Measurements from ENCODE around the gene PGAM2.

The PGAM2 gene

DNA sequence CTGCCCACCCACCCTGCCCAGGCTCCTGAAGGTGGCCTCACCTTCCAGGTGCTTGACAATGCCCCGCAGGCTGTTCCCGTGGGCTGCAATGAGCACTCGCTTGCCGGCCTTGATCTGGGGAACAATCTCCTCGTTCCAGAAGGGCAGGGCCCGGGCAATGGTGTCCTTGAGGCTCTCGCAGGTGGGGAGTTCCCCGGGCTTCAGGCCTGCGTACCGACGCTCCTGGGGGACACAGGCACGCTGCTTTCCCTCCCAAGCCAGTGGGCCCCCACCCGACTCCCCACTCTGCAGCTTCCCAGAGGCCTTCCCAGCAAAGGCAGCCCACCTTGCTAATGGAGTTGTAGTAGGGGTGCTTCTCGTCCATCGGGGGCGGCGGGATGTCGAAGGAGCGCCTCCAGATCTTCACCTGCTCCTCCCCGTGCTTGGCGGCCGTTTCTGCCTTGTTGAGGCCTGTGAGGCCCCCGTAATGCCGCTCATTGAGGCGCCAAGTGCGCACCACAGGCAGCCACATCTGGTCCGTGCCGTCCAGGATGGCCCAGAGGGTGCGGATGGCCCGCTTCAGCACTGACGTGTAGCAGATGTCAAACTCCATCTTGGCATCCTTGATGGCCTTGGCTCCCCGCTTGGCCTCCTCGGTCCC, 456 bp downstream of the PGAM2 start:
- no peak for DNase-seq

DNA sequence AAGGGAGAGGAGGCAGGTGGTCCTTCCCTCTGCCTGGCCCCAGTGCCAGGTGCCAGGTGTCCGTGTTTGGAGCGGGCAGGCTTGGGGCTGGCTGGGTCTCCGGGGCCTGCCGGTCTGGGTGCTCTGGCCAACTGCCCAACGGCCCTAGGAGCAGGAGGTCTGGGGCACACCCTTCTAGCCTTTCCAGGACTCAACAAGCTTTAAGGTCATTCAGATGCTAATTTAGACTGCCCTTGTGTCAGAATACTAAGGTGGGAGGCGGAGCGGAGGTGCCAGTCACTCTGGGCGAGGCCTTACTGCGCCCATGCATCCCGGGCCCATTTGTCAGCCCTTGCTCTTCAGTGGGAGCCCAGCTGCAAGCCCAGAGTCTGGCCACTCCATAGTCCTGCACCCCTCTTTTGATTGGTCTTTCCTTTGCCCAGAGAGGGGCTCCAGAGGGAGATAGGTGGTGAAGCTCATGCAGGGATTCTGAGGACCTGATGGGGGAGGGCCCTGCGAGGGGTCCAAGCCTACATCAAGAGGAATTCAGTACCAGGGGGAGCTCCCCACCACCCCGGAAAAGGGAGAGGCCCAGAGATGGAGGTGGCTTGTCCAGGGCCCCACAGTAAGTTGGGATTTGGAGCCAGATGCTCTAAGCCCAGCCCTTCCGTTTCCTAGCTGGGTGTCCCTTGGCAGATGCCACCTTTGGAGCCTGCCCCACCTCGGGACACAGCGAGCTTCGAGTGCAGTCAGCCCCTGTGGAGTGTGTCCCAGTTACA, 1.3 kb downstream of the PGAM2 start:
- DNase-seq: no peak

DNA sequence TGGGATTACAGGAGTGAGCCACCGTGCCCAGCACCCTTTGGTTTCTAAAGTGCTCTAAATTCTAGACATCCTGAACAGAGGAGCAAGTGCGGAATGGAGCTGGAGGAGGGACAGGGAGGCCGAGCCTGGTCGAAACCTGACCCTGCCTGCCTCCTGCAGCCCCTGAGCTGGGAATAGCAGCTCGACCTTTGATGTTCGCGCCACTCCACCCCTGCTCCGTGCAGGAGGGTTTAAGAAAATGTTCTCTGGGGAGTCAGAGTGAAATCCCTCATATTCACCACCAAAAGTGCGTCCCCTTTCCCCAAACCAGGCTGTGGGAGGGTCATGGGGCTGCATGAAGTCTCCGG, 1.8 kb downstream of the PGAM2 start:
- DNase-seq: no peak

DNA sequence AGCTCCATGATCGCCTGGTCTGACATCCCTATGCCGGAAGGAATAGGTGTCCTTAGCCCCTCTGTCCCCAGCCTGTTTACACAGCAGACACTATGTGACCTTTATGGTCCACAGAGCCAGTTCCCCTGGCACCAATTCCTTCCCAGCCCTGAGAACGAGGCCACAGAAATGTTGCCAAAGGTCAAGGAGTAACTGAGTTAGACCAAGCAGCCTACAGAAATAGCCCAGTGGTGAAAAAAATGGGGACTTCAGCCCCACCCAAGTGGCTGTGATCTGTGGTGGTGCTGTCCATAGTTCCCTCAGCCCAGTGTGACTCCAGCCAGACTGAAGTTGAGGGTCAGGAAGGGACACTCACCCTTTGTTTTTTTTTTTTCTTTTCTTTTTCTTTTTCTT, 2.5 kb downstream of the PGAM2 start:
- no peak for DNase-seq

DNA sequence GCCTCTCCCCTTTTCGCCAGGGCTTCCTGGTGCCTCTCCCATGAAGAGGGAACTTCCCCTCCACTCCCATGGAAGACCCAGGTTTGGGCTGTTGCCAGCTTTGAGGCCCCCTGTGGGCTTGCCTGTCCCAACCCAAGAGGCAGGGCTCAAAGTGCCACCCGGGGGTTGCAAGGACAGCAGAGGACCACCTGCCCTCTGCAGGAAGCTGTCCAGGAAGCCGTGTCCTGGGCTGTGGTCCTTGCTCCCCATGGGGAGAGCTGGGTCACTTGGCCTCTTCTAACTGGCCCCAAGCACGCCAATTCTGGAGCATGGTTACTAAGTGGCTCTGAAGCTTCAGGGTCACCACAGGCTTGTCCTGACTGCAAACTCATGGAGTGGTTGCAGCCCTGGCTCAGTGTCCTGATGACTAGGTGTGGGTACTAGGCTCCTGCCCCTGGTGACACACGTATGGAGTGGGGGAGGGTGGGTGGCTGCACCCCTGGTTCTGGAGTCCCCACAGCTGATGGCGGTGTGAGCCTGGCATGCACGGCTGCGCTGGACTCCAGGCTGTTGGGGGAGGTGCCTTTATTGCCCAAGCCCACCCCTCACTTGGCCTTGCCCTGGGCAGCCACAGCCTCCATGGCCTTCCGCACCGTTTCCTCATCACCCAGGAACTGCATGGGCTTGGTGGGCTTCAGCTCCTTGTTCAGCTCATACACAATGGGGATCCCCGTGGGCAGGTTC, 3.0 kb downstream of the PGAM2 start:
- DNase-seq: no peak

DNA sequence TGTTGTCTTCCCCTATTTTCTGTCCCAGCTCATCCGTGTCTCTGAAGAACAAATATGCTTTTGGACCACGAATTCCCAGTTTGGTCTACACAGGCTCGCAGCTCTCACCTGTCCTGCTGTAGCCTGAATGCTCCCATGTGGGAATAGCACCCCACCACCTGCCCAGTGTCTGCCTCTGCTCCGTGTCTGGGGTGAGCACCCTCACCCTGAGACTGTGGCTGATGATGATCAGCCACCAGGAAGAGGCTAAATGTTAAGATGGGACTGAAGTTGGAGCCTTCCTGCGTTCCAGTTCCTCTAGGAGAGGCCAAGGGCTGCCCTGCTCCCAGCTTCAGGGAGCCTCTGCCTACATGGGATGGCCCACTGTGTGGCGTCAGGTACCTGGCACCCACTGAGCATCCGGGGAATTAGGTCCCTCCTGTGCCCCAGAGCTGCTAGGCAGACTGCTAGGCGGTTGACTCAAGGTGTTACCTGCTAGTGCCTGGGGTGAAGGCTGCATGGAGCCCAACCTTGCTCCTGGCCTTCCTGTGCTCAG, 3.7 kb downstream of the PGAM2 start:
- DNase-seq: no peak

DNA sequence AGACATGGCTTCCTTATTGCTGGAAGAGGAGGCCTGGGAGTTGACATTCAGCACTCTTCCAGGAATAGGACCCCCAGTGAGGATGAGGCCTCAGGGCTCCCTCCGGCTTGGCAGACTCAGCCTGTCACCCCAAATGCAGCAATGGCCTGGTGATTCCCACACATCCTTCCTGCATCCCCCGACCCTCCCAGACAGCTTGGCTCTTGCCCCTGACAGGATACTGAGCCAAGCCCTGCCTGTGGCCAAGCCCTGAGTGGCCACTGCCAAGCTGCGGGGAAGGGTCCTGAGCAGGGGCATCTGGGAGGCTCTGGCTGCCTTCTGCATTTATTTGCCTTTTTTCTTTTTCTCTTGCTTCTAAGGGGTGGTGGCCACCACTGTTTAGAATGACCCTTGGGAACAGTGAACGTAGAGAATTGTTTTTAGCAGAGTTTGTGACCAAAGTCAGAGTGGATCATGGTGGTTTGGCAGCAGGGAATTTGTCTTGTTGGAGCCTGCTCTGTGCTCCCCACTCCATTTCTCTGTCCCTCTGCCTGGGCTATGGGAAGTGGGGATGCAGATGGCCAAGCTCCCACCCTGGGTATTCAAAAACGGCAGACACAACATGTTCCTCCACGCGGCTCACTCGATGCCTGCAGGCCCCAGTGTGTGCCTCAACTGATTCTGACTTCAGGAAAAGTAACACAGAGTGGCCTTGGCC, 4.3 kb downstream of the PGAM2 start:
- DNase-seq: no peak

DNA sequence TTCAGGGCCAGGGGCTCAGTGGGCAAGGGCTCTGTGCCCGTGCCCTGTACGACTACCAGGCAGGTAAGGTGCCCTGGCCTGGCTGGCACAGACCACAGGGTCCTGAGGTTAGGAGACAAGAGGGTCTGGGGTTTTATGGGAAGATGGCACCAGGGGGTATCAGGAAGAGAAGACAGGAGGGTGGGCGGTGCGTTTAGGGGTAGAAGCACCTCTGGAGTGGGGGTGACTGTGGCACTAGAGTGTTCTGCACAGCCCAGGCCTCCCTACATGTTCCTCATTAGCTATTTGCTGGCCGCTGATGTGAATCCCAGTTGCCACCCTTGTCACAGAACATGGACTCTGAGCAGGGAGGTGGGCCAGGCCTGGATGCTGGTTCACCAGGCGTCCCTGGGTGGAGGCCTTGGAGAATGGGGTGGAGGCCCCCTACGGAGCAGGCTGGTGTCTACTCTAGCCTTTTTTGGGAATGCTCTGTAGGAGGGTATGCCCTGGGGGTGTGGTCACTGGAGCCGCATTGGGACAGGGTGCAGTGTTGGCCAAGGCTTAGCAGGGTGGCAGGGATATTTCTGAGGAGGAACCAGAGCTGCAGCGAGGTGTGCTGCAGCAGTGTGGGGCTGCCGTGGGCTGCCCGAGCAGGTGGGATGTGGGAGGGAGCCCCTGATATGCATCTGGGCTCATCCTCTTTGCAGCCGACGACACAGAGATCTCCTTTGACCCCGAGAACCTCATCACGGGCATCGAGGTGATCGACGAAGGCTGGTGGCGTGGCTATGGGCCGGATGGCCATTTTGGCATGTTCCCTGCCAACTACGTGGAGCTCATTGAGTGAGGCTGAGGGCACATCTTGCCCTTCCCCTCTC, 5.0 kb downstream of the PGAM2 start:
- DNase-seq: no peak

DNA sequence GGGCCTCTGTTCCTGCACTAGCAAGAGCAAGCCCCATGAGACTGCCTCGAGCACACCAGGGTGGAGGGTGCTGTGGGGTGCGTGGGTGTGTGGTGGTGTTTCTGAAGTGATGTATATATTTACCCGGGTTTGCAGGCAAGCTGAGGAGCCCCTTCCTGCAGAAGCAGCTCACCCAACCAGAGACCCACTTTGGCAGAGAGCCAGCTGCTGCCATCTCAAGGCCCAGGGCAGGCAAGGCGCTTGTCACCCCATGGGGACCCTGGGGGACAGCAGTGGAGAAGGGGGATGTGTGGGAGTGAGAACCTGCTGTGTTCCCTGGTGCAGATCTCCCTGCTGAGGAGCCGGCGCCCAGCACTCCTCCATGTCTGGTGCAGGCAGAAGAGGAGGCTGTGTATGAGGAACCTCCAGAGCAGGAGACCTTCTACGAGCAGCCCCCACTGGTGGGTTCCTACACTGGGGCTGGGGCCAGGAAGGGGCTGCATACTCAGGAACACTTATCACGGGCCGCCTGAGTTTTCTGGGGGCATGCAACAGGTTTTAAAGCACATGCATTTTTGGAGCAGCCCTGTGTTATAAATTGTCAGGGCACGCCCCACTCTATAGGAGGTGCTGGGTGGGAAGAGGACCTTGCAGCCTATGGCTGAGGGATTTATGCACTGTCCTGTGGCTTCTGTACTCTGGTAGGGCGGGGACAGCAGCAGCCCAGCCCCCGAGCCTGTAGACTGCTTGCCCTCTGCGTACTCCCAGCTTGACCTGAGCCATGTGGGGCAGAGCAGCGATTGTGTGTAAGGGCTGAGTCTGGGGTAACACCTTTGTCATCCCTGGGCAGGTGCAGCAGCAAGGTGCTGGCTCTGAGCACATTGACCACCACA, 5.9 kb downstream of the PGAM2 start:
- DNase-seq: no peak

DNA sequence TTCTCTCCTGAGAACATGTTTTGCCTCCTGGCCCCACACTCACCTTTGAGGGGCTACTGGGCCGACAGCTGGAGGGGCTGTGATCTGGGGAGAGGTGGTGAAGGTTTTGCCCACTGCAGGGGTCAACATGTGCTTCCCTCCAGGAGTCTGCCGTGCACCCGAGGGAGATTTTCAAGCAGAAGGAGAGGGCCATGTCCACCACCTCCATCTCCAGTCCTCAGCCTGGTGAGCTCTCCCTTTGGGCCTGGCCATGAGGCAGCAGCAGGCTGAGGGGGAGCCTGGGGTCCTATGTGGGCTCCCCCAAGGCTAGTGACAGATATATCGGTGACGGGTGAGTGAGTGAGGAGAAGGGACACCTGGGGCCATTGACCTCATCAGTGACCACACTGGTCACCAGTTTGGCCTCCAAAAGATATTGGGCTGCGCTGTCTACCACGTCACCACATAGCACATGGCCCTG, 6.6 kb downstream of the PGAM2 start:
- no peak for DNase-seq

DNA sequence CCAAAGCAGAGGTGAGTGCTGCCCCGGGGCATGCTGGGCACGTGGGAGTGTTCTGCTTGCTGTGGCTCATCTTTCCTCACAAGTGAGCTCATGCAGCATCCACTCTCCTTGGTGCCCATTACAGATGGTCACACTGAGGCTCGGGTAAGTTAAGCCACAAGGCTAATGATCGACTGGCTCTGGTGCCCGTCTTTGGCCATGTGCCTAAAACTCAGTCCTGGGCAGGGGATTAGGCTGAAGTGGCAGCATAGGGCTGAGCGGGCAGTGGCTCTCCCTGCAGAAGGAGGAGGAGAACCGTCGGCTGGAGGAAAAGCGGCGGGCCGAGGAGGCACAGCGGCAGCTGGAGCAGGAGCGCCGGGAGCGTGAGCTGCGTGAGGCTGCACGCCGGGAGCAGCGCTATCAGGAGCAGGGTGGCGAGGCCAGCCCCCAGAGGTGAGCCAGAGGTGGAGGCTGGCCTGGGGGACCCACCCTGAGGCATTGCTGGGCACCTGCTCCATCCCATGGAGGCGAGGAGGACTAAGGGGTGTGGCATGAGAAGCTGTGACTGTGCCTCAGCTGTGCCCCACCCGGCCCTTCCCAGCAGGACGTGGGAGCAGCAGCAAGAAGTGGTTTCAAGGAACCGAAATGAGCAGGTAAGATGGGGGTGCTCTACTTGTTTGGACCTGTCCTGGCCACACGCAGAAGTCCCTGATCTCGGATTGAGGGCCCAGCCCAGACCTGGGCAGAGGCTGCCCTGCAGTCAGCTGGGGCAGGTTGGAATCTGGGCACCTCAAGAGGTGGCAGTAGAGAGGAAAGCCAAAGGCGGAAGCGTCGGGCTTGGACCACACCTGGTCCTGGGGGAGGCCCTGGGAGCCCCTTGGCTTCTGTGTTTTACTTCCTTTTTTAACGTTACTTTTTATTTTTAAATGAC, 7.3 kb downstream of the PGAM2 start:
- no peak for DNase-seq

DNA sequence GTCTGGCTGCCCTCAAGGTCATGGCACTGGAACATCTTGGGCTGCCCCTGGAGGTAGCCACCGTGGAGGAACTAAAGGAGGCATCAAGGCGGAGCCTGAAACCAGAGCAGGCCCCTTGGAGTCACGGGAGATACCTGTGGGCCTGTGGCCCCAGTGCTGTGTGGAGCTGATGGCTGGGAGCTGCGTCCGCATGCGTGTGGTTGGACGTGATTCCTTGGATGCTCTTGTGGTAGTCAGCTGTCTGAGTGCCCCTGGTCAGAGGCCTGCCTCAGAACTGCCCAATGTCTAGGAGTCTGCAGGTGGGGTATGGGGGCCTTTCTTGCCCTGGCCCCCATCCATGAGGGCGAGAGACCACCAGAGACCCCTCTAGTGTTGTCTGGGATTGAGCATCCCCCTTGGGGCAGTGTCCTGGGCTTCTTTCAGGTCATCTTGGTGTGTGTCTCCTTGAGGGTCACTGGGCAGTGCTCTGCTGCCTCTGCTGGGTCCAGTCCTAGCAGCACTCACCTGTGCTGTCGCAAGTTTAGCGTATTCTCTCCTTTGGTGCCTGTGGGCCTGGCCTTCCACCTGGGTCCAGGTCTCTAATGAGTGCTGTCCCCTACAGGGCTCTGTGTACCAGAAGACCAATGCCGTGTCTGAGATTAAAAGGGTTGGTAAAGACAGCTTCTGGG, 8.1 kb downstream of the PGAM2 start:
- no peak for DNase-seq

DNA sequence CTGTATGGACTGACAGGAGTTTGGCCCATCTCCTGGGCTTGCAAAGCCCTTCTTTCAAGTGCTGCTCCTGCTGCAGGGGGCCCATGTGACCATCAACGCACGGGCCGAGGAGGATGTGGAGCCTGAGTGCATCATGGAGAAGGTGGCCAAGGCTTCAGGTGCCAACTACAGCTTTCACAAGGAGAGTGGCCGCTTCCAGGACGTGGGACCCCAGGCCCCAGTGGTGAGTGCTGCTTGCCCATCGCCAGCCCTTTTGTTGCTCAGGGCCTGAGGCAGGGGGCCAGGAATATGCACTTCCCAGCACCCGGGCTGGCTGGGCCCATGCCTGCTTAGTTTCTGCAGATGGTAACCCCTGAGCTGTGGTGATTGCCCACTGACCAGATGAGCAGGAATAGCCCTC, 8.7 kb downstream of the PGAM2 start:
- DNase-seq: no peak

DNA sequence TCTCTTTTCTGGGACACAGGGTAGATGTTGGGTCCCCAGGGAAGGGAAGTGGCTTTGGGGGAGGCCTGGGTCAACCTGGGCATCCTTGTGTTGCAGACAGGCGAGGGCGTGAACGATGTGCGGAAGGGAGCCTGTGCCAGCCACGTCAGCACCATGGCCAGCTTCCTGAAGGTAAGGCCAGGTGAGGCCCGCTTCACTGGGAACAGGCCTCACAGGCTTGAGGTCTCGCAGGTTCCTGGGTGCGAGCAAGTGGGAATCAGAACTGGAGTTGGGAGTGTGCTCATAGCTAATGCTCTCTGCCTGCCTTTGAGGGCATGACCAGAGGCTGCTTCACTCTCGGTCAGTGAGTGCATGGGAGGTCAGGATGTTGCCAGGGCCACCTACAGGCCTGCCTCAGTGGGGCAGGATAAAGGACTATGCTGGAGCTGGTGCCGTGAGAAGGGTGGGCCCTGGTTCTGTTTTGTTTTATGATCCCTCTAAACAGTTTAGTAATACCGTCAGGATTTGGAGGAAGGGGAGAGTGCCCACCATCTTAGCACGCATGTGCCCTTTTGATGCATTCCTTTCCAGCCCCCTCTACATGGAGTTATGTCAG, 12.5 kb downstream of the PGAM2 start:
- no peak for DNase-seq

DNA sequence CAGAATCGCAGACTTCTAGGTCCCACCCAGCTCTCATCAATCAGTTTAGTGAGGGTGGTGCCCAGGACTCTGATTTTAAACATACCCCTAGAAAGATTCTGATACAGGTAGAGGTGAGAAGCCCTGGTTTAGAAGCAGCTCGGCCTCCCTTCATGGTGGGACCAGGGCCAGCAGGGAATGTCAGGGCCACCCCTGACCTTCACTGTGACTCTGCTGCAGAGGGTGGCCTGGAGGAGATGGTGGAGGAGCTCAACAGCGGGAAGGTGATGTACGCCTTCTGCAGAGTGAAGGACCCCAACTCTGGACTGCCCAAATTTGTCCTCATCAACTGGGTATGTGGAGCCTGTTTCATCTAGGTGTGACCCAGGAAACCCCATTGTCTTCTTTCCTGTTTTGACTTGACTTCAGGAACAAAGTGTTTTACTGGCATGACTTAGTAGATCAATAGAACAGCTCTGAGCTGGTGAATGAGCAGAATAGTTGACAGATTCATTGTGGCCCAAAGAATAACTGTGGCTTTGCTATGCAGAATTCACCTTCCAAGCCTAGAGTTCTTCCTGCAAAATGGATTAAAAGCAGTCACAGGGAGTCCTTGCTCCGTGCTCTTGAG, 13.7 kb downstream of the PGAM2 start:
- no peak for DNase-seq

DNA sequence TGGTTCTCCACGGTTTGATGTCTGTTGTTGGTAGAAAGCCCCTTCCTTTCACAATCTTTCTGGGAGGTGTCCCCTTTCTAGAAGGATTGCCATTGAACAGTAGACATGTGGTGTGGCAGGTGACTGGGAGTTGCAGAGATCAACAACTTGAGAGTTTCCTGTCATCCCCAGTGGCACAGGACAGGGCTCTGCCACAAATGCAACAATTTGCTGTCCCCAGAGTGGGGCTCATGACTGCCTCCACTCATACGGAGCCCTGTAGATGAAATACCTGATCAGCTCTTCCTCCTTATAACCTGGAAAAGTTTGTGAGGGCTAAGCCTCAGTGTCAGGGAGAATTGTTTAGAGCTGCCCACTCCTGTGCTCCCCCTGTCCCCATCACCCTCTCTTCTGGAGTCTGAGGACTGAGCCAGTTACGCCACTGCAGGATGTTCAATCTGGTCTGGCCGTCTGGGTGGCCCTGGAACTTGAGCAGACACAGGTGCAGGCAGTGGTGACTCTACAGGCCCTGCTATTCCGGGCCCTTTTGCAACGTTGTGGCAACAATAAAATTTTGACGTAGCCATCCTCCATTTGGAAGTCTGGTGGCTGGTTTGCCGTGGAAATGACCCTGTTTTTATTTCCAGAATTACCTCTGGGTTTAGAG, 14.3 kb downstream of the PGAM2 start:
- no peak for DNase-seq

DNA sequence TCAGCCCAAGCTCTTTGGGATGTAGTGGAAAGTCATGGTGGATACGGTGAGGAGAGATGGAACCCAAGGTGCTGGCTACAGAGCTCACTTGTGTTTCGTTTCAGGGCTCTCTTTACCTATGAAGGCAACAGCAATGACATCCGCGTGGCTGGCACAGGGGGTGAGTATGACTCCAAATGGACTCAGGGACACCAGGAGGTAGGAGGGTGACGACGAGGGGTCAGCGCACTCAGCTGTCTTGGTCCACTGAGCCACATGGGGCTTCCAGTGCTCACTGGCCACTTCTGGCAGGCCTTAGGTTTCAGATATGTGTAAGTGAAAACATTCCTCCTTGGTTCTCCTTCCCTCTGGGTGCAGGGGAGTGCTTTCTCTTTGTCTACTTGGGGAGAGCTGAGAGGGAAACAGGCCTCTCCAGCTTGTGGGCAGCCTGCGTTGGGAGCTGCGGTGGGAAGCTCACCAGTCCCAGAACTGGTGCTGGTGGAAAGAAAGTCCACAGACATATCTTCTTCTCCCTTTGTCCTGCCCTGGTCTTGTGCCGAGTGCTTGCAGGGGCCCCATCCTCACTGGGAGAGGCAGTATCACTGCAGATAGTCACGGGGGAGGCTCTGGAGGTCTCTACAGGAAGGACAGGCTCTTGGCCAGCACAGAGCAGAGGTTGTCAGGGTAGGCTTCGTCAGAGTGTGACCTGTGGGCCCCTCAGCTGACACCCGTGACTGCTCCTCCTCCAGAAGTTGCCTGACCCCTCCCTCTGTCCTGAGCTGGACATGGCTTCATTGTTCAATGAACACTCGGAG, 15.0 kb downstream of the PGAM2 start:
- DNase-seq: no peak

Measured in T-helper 9 cell (primary cell).